ENCODE results near the gene PWP1.

- TF ChIP-seq CTCF (IDR thresholded peaks at IDR 0.05) (no peak), POLR2A (IDR thresholded peaks at IDR 0.05) (no peak)
These were observed 32.1 kb upstream of the PWP1 start for GRCh38 chr12:107653519-107653918.
